ENCODE measurements around the gene SPSB1.

The SPSB1 gene

DNA sequence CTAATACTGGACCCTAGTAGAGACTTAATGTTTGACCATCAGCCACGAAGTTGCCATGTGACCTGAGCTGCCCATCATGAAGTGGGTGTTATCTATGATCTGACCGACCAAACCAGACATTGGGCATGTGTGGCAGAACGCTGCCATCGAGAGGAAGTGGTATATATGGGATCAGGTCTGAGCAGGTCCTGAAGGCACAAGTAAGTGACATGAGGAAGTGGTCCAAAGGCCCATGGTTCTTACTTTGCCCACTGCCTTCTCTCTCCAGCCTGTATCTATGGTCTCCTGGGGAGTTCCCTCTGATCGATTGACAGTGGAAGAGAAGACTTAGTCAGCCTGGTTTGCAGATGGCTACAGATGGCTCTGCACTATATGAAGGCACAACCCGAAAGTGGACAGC is 7.9 kb downstream of the SPSB1 start:
- no peak for DNase-seq (ENCODE audit: low read depth)

DNA sequence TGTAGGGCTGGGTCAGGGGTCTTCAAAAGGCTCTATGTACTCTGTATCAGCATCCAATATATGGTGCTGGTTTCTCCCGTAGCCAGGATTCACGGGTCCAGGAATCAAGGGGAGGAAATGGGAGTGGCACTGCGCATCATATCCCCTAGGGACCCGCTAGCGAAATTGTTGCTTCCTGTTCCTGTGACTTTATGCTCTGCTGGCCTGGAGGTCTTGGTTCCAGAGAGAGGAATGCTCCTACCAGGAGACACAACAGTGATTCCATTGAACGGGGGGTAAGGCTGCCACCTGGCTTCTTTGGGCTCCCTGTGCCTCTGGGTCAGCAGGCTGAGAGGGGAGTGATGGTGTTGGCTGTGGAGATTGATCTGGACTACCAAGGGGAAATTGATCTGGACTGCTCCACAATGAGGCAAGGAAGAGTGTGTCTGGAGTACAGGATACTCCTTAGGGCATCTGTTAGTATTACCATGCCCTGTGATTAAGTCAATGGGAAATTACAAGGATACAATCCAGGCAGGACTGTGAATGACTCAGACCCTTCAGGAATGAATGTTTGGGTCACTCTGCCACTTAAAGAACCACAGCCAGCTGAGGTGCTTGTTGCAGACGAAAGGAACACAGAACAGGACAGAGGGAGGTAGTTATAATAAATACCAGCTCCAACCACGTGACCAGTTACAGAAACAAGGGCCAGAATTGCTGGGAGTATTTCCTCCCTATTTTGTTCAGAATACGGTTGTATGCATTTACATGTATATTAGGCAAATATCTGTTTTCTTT is 10.2 kb downstream of the SPSB1 start:
- DNase-seq (ENCODE audit: low read depth) = no peak

DNA sequence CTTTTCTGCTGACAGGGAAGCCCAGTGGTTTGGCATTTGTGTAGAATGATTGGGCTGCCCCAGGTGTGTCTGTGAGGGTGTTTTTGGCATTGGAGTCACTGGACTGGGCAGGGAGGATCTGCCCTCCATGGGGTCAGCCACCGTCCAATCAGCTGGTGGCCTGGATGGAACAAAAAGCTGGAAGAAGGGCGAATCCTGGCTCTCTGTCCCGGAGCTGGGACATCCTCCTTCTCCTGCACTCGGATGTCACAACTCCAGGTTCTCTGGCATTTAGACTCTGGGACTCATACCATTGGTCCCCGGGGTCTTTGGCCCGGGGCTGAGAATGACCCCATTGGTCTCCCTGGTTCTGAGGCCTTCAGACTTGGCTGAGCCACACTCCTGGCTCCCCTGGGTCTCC is 11.2 kb downstream of the SPSB1 start:
- no peak for DNase-seq (ENCODE audit: low read depth)

GRCh38 chr1:9305216-9305615 is 12.5 kb downstream of the SPSB1 start:
- DNase-seq (ENCODE audit: low read depth) = no peak

DNA sequence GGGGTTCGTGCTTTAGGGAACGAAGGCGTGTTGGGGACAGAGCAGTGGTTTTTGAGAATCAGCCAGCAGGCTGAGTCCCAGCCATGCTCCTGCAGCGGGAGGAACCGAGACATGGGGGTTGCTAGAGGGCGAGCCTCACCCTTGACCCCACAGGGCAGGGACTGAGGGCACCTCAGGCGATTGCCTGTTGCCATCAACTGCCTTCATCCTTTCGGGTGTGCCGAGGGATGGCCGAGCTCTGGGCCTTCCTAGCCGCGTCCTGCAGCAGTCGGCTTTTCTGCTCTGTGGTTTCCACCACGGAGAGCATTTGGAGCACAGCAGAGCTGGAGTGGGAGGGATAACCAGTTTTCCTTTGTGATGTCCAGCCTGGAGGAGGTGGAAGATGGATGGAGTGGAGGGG is 13.3 kb downstream of the SPSB1 start:
- DNase-seq (ENCODE audit: low read depth) = no peak

- DNase-seq (ENCODE audit: low read depth) = no peak
Observed at GRCh38 chr1:9307303-9307702, 14.6 kb downstream of the SPSB1 start.

DNA sequence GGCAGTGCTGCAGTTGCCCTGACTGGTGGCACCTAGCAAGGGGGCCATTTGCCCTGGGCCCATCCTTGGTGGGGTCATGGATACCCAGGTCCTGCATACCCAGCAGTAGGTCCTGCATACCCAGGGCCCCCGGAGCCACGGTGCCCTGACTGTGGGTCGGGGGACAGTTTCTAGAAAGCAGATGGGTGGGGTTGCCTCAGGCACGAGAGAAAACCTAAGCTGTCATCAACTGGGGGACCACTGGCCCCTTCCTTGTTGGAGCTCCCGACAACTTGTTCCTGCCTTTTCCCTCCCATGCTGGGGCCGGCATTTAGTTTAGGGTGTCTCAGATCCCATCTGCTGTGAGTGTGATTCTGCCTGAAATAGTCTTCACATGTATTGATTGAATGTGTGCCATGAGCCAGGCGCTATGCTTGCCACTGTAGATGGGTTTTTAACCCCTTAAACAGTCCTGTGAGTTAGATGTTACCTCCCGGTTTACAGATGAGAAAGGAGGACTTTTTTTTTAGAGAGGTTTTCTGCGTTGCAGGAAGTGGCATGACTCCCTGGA is 15.6 kb downstream of the SPSB1 start:
- no peak for DNase-seq (ENCODE audit: low read depth)

GRCh38 chr1:9309080-9309479 is 16.4 kb downstream of the SPSB1 start:
- no peak for DNase-seq (ENCODE audit: low read depth)

- DNase-seq (ENCODE audit: low read depth) = no peak
Observed at GRCh38 chr1:9309991-9310390, 17.3 kb downstream of the SPSB1 start.

DNA sequence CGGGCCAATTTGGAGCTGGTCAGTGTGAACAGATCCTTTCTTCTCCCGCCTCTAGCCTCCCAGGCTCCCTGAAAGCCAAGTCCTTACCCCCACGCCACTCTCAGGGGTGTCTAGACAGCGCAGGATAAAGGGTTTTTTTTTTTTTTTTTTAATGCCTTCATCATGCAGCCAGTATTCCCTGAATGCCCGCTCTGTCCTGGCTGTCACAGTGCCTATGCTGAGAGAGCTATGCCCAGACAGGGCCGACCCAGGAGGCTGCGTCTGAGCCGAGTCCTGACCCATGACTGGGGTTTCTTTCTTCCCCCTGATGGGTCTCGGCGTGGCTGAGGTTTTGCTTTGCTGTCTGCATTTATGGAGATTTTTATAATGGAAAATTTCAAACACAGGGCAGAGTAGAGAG is 18.3 kb downstream of the SPSB1 start:
- DNase-seq (ENCODE audit: low read depth) = no peak

DNA sequence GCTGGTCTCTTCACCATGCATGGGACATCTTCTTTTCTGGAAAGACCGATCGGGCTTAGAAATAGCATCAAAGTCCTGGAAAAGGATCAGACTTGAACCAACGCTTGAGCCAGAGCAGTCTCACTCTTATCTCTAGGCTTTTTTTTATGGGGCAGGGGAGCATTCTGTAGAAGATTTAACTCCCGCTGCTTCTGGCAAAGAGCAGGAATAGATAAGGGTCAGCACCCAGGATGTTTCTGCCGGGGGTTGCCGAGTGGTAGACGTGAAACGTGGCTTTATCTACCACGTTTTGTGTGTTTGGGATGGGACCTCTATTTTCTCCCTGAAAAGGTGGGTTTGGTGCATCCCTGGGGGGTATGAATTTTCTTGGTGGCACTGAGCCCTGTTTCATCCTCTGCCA is 18.8 kb downstream of the SPSB1 start:
- DNase-seq (ENCODE audit: low read depth) = no peak

DNA sequence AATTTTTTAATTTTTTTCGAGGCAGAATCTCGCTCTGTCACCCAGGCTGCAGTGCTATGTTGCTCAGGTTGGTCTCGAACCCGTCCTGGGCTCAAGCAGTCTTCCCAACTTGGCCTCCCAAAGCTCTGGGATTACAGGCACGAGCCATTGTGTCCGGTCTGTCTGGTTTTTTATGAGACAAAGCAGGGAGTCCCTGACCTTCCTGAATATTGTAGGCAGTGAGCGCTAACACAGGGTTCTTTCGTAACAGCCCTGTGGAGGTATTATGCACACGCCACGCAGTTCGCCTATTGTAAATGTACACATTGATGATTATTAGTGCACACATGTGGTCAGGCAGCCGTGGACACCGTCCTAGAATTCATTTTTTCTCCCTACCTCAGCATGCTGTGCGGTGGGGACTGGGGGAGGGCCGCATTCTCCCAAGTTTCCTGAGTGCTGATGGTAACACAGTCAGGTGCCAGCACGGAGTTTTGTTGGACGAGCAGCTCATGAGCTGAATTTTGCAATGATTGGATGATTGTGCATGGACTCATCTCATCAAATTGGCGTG is 19.6 kb downstream of the SPSB1 start:
- DNase-seq (ENCODE audit: low read depth) = no peak

DNA sequence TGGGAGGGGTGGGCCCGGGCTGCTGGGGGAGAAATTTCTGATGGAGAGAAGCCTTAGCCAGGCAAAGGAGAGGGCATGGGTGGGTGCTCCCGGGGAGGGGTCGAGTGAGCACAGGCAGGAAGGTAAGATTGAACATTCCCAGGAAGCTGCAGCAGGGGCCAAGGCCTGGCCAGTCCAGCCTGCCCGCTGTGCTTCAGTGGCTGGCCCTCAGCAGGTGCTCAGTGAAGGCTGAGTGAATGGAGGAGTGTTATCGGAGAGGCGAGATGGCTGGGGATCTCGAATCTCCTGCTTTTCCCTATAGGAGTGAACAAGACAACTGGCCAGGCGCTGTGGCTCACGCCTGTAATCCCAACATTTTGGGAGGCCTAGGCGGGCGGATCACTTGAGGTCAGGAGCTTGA is 20.9 kb downstream of the SPSB1 start:
- DNase-seq (ENCODE audit: low read depth) = no peak

DNA sequence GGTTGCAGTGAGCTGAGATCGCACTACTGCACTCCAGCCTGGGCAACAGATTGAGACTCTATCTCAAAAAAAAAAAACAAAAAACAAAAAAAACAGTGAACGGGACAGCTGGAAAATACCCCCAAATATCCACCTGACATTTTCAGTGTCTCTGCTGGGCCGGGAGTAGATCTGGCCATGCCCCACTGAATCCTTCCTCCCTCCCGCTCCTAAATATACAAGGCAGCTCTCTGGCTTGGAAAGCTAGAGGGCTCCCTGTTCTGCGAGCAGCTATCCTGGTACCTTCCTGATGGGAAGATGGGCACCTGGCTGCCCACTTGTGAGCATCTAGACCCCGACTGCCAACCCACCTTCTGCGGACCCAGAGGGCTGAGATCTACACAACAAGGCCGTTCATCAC is 21.4 kb downstream of the SPSB1 start:
- DNase-seq (ENCODE audit: low read depth) = no peak

DNA sequence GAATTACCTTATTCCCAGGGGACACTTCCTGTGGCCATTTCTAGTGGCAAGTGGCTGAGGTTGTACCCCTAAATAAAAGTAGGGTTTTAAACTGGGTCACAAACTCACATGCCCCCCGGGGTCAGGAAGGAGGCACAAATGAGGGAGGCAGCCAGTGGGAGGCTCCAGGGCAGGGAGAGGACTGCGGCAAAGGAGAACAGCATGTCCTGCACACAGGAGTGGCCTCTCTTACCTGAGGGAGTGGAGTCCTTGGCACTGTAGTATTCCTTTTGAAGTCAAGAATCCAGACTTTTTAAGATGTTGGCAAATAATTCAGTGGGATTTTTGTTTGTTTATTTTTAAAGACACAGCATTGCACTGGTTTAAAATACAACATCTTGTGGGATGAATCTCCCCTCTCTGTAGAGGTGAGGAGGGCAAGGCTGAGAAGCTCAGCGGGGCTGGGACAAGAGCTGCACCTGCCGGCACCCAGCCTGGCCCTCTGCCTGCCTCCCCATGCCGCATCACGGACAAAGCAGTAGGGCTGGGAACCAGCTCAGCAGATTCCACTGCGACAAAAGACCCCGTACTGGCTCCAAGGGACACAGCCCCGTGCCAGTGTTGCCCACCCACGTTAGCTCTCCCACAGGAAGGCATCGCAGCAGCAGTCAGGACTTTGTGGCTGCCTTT is 22.2 kb downstream of the SPSB1 start:
- DNase-seq (ENCODE audit: low read depth) = no peak

DNA sequence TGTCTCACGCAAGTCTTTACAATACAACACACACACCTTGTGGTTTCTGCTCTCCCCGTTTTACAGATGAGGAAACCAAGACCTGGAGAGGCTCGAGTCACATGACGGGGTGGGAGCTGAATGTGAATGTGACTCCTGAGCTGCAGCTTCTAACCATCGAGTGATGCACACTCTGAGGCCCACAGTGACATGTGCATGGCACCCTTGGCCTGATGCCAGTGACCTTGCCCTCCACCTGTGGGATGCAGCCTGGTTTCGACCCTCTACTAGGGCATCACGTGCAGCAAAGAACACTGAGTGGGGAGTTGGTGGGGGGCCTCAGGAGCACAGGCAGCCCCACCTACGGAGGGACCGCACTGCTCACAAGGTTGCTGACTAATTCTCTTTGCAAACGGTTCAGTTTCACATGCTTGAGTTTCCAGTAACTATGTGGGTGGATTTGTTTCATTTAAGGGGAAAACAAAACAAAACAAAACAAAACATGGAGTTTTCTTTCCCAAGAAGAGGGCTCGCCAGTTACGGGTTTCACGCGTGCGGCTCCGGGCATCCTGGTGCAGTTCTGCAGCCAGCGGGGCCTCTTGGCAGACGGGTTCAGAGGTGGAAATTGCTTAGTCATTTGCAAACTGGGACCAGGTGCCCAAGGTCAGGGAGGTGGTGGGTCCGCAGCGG is 22.9 kb downstream of the SPSB1 start:
- peak; percentile 78 for DNase-seq (ENCODE audit: low read depth)

DNA sequence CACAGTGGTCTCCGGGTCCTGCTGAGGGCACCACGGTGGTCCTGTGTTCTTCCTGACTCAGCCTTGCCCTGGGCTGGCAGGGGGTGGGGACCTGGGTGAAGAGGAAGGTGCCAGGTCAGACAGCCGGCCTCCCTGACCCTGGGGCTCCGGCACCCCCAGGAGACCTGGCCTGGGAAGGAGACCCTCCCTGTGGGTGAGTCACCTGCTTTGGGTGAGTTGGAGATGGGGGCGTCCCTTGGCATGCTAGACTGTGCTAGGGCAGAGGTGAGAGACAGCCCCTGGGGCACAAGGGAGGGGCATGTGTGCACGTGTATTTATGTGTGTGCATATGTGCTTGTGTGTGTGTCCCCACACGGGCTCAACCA is 23.4 kb downstream of the SPSB1 start:
- no peak for DNase-seq (ENCODE audit: low read depth)

- DNase-seq (ENCODE audit: low read depth) = no peak
Observed at GRCh38 chr1:9316512-9316911, 23.8 kb downstream of the SPSB1 start.

DNA sequence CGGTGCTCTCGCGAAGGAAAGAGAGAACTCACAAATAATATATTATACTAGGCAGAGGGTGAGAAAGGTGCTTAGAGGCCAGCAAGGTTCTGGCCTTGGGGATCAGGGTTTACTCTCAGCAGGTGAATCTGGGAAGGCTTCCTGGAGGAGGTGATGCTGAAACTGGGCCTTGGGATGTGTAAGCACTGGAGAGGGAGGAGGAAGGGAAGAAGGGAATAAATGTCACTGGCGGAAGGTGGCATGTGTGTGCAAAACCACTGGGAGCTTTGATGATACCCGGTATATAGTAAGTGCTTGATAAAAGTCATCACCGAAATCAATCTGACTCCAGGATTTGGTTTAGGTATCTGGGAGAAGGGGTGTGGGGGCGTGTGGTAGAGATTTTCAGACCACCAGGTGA is 24.4 kb downstream of the SPSB1 start:
- no peak for DNase-seq (ENCODE audit: low read depth)

- no peak for DNase-seq (ENCODE audit: low read depth)
Observed at GRCh38 chr1:9317591-9318417, 25.1 kb downstream of the SPSB1 start.

- DNase-seq (ENCODE audit: low read depth) = no peak
Observed at GRCh38 chr1:9319208-9319788, 26.6 kb downstream of the SPSB1 start.
